ENCODE data around the gene ZNF804B. TPM values are rescaled to one million over a fixed set of nuclear protein-coding genes. Genes with fewer than 3 reads are reported as not detected.

Gene ZNF804B
- total RNA-seq, 2 experiments from 2014 or later: not detected

DNA sequence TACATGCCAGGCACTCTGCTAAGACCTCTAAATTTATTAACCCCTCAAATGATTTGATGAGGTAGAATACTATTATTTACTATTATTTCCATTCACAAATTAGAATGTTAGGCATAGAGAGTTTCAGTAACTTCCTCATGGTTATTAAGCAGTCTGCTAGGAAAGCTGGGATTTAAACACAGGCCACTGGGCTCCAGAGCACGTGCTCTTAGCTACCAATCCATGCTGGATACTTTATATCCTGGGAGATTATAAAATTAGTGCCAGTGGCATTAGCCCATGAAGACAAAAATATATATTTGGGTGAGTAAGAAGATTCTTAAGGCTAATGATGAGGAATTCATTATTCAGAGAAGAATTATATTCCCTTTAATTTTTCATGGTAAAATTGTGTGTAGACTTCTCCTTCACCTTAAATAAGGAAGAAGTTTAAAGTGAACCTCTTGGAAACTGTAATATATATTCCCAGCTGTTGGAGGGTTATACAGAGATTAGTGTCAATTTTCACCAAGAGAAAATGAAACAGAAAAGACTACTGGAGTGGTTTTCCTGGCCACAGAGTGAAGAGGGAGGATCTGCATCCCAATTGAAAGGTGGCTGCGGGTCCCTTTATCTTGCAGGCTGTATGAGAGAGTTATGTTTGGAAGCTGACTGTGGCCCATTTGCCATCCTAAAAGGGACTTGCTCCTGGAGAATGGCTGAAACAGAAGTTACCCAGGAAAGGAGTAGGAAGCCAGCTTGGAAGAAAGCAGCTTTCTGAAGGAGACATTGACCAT lies 370.3 kb downstream of the ZNF804B start:
- POLR2A ChIA-PET: no interaction called here

DNA sequence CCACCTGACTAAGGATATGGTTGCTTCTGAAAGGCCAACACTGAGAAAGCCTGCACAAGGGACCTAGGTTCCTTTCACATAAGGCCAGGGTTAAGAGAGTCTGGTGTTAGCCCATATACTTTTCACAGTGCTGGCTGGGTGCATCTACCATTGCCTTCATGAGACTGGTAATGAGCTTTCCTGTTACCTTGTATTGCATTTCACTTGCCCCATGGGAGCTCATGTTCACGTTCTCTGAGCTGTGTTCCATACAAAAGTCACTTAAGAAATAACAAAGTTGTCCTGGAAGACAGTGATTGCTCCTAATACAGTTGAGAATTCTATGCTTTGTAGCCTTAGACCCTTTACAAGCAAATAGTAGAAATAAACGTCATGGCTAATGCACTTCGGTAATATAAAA lies 373.9 kb downstream of the ZNF804B start:
- no peak for DNase-seq (ENCODE audit: low spot score)
- no peaks in the 10 kb centered on the region for H3K36me3 ChIP-seq (ENCODE audit: insufficient read depth, low read length)
- no TSS peak for BruUV-seq (replicated peaks)
- no peaks in the 10 kb centered on the region for H4K20me1 ChIP-seq (ENCODE audit: insufficient read depth, low read length)
- TF ChIP-seq EZH2phosphoT487 (IDR thresholded peaks at IDR 0.05; ENCODE audit: borderline replicate concordance, low read depth, low read length): no peak
- TF ChIP-seq, protein P1, sequence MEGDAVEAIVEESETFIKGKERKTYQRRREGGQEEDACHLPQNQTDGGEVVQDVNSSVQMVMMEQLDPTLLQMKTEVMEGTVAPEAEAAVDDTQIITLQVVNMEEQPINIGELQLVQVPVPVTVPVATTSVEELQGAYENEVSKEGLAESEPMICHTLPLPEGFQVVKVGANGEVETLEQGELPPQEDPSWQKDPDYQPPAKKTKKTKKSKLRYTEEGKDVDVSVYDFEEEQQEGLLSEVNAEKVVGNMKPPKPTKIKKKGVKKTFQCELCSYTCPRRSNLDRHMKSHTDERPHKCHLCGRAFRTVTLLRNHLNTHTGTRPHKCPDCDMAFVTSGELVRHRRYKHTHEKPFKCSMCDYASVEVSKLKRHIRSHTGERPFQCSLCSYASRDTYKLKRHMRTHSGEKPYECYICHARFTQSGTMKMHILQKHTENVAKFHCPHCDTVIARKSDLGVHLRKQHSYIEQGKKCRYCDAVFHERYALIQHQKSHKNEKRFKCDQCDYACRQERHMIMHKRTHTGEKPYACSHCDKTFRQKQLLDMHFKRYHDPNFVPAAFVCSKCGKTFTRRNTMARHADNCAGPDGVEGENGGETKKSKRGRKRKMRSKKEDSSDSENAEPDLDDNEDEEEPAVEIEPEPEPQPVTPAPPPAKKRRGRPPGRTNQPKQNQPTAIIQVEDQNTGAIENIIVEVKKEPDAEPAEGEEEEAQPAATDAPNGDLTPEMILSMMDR (conservative IDR thresholded peaks at IDR 0.05; ENCODE audit: low read length): no peak
- H3K4me1 ChIP-seq (ENCODE audit: insufficient read depth, low read length, poor library complexity, severe bottlenecking): no peaks in the 10 kb centered on the region
- H3K4me2 ChIP-seq (ENCODE audit: low read length): no peak overlapping the region
- H3K4me3 ChIP-seq (ENCODE audit: low read depth, low read length, poor library complexity, severe bottlenecking): no peak overlapping the region
- H3K9me2 ChIP-seq (ENCODE audit: insufficient read depth, low read length): no peaks in the 10 kb centered on the region
- no peak overlapping the region for H2AFZ ChIP-seq (ENCODE audit: low read length)
- ChIA-PET CTCF (ENCODE audit: unreplicated experiment) (no interaction called here), POLR2A (no interaction called here)
- no peak overlapping the region for H3K27ac ChIP-seq (ENCODE audit: low read depth, low read length, poor library complexity, severe bottlenecking)
- intact Hi-C loops (cut with micrococcal nuclease; ENCODE audit: unreplicated experiment): no loop called here
- no peaks in the 10 kb centered on the region for H3K9me3 ChIP-seq (ENCODE audit: low read length)
- no peaks in the 10 kb centered on the region for H3K79me2 ChIP-seq (ENCODE audit: insufficient read depth, low read depth, low read length)

More for the DNA sequence above, 370.3 kb downstream of the ZNF804B start:
- no peak for DNase-seq (ENCODE audit: low spot score)
- Histone ChIP-seq H3K9me2 (ENCODE audit: insufficient read depth, low read length) (no peaks in the 10 kb centered on the region), H3K4me3 (ENCODE audit: low read depth, low read length, poor library complexity, severe bottlenecking) (no peak overlapping the region), H4K20me1 (ENCODE audit: insufficient read depth, low read length) (no peaks in the 10 kb centered on the region), H3K4me1 (ENCODE audit: insufficient read depth, low read length, poor library complexity, severe bottlenecking) (no peaks in the 10 kb centered on the region), H2AFZ (ENCODE audit: low read length) (no peak overlapping the region), H3K9me3 (ENCODE audit: low read length) (no peaks in the 10 kb centered on the region), H3K4me2 (ENCODE audit: low read length) (no peak overlapping the region), H3K36me3 (ENCODE audit: insufficient read depth, low read length) (no peaks in the 10 kb centered on the region), H3K27ac (ENCODE audit: low read depth, low read length, poor library complexity, severe bottlenecking) (no peak overlapping the region), H3K79me2 (ENCODE audit: insufficient read depth, low read depth, low read length) (no peaks in the 10 kb centered on the region)
- CTCF ChIA-PET (ENCODE audit: unreplicated experiment): interaction anchor here (0.5 kb wide), 1 partner anchor 290 kb away, joined by 3 read pairs; no protein-coding TSS in a partner anchor
- BruUV-seq (replicated peaks): no TSS peak
- TF ChIP-seq, protein P1 (conservative IDR thresholded peaks at IDR 0.05; ENCODE audit: low read length): no peak
- TF ChIP-seq EZH2phosphoT487 (IDR thresholded peaks at IDR 0.05; ENCODE audit: borderline replicate concordance, low read depth, low read length): no peak
- intact Hi-C loops (cut with micrococcal nuclease; ENCODE audit: unreplicated experiment): no loop called here

DNA sequence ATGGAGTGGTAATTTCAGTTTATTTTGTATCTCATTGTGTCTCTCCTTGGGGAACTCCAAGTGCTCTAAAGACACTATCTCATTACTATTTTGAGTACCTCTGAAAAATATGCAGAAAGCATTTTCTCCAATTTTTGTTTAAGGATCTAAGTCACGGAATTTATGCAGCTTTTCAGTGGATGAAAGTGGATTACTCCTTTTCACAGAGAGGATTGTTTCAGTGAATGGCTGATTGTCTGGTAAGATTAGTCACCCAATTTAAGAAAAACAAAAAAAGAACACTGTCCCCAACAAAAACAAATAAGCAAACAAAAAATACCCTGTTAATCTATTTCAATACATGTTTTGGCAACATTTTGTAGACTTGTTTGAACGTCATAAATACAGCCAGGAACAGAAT lies 374.3 kb downstream of the ZNF804B start:
- intact Hi-C loops (cut with micrococcal nuclease; ENCODE audit: unreplicated experiment): no loop called here
- Histone ChIP-seq H3K36me3 (ENCODE audit: insufficient read depth, low read length) (no peaks in the 10 kb centered on the region), H2AFZ (ENCODE audit: low read length) (no peak overlapping the region), H3K4me2 (ENCODE audit: low read length) (no peak overlapping the region), H3K27ac (ENCODE audit: low read depth, low read length, poor library complexity, severe bottlenecking) (no peak overlapping the region), H3K9me2 (ENCODE audit: insufficient read depth, low read length) (no peaks in the 10 kb centered on the region), H3K4me1 (ENCODE audit: insufficient read depth, low read length, poor library complexity, severe bottlenecking) (no peaks in the 10 kb centered on the region), H3K79me2 (ENCODE audit: insufficient read depth, low read depth, low read length) (no peaks in the 10 kb centered on the region), H3K9me3 (ENCODE audit: low read length) (no peaks in the 10 kb centered on the region), H4K20me1 (ENCODE audit: insufficient read depth, low read length) (no peaks in the 10 kb centered on the region), H3K4me3 (ENCODE audit: low read depth, low read length, poor library complexity, severe bottlenecking) (no peak overlapping the region)
- no TSS peak for BruUV-seq (replicated peaks)
- ChIA-PET POLR2A (no interaction called here), CTCF (ENCODE audit: unreplicated experiment) (no interaction called here)
- TF ChIP-seq, protein P1 (conservative IDR thresholded peaks at IDR 0.05; ENCODE audit: low read length): no peak
- no peak for TF ChIP-seq EZH2phosphoT487 (IDR thresholded peaks at IDR 0.05; ENCODE audit: borderline replicate concordance, low read depth, low read length)
- DNase-seq (ENCODE audit: low spot score): no peak

Measured in OCI-LY7 (cell line).